ENCODE measurements around the gene ANKK1.

The ANKK1 gene

DNA sequence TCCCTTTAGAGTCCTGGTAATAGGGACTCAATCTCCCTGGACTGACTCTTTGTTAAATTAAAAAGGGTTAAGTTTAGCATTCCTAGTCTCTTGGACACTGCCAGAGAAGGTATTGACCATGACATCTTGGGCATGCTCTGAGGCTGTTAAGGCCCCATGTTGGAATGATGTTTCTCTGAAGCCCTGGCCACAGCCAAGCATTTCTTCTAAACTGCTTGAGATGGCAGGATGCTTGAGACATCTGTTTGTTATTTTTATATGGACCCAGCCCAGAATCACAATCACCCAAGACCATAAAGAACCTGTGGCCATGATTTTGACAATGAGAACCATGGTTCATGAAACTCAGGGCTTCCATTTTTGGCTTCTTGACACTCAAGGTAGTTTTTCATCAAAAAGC is 5.5 kb upstream of the ANKK1 start:
- no peak for DNase-seq

DNA sequence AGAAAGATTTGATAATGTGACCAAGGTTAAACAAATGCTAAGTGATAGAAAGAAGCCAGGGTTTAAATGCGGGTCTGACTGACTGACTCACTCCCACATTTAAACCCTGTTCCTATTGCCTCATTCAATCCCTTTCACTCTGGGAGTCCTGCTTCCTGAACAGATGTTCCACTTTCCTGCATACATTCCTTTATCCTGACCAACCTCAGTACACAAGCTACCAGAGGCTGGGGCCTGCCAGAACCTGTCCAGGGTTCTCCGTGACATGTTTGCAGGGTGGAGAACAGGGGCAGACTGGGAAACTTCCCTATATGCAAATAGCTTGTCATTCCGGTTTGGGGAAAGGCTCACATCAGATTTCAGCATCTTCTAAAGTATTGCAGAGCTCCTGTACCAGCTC is 3.0 kb upstream of the ANKK1 start:
- no peak for DNase-seq

DNA sequence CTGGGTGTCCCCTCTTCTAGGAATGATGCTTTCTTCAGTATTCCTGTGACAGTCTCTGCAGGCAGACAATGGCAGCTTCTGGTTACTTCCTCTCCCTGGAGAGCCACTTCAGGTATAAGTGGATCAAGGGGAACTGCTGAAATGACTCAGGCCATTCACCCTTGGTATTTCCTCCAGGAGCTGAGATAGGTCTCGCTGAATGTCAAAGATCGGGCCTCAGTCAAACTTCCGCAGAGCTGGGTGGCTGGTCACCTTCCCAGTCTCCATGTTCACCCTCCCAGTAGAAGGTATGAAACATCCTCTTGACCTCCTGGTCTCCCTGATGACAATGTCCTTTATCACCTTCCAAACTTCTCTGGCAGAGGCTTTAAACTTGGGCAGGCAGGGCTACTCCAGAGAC is 1.8 kb upstream of the ANKK1 start:
- DNase-seq = peak; percentile 44

DNA sequence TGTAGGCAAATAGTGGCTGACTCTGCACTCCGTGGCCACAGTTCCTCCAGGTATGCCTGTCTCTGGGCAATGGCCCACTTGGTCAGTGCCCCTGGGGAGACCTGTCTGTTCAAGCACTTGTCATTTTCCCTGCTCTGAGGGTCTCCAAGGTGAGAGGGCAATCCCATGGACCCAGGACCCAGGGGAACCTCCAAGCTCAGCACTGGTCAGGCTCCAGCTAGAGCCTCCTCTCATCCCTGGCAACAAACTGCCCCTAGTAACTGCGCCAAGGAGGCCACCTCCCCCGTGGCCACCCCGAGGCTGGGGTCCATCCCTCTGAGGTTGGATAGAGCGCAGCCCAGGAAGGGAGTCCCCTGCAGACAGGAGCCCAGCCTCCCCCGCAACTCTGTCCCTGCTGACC is 713 bp upstream of the ANKK1 start:
- DNase-seq = no peak

DNA sequence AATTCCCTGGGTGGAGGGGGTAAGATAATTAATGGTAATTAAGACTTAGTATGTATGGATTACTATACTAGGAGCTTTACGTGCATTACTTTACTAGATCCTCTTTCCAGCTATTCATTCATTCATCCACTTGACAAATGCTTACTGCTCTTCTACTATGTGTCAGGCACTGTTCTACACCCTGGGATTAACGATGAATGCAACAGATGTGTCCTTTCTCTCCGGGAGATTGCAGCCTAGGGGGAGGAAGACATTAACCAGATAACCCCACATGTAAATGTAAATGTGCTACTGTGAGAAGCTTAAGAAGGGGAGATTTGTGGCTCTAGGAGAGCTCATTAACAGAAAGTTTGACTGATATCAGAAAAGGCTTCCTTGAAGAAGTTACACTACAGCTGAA is 1.7 kb downstream of the ANKK1 start:
- no peak for DNase-seq

DNA sequence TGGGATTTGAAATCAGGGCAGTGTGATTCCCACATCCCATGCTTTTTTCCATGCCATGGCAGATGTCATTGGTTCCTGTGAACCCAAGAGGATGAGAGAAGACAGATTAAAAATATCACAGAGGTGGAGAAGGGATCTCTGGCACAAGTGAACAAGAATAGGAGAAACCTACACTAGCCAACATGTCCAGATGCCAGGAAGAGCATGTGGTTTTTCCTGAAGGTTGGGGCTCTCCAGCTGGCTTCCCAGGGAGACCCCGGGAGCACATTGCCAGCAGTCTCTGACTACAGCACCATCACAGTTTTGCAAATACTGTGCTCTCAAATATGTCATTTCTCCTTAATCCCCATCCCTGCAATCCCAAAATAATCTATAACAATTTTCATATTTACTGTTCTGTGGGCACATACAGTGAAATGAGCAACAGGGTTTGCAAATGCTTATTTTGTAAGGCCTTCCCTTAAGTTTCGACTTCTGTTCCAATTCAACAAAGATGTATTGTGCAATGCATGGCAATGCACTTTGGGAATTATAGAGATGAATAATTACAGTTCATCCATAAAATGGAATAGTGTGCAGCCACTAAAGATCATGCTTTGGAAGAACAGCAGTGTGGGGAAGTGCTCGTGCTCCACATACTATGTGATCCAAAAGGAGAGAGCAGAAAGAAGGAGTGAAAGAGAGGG is 4.8 kb downstream of the ANKK1 start:
- no peak for DNase-seq

DNA sequence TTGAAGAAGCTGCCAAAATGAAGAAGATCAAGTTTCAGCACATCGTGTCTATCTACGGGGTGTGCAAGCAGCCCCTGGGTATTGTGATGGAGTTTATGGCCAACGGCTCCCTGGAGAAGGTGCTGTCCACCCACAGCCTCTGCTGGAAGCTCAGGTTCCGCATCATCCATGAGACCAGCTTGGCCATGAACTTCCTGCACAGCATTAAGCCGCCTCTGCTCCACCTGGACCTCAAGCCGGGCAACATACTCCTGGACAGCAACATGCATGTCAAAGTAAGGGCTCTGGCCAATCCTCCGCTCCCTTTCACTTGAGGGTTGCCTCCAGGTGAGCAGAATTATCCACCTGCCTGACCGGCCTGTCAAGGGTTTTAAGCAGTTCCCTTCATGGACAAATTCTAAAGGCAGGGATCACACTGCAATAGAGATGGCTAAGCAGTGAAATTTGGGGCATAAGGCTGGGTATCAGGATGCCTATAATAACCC is 6.0 kb downstream of the ANKK1 start:
- DNase-seq = no peak

DNA sequence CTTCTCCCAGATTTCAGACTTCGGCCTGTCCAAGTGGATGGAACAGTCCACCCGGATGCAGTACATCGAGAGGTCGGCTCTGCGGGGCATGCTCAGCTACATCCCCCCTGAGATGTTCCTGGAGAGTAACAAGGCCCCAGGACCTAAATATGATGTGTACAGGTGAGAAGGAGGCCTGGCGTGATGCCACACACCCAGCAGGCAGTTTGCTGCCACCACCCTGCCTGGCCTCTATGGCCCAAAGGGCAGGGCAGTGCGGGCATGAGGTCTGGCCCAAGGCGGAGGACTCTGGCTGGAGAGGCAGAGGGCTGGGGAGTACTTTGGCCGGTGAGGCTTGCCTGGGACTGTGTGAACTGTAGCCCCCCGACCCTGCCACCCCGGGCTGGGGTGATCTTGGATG is 7.3 kb downstream of the ANKK1 start:
- no peak for DNase-seq

DNA sequence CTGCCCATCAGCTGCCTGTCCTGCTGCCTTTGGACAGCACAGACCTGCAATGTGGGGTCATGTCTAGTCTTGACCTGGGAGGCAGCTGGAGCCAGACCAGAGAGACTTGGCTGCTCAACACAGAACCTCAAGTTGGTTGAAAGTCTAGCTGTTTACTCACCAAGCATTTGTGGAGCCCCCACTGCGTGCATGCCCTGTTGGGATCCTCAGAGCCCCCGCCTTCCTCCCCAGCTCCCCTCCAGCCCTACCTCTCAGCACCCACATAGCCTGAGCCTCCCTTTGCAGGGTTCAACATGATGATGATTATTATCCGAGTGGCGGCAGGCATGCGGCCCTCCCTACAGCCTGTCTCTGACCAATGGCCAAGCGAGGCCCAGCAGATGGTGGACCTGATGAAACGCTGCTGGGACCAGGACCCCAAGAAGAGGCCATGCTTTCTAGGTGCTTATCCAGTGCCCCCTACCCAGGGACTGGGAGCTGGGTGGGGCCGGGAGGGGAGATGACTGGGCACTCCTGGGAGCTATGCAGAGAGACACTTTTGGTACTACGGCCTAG is 8.3 kb downstream of the ANKK1 start:
- no peak for DNase-seq

DNA sequence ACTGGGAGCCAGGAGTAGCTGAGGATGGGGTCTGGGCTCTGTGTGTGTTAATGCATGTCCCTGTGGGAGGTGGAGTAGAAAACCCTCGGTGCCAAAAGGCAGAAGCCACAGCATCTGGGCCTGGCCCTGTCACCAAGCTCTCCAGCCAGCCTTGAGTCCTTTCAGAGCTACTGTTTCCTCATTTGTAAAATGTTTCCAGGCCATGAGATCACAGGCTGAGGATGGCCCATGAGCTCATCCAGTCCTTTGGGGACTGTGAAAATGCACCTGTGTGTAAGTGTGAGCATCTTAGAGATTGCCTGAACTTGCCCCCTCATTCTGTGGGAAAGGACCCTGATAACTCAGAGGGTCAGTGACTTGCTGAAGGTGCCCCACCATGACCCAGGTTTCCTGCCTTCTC is 9.1 kb downstream of the ANKK1 start:
- DNase-seq = no peak

DNA sequence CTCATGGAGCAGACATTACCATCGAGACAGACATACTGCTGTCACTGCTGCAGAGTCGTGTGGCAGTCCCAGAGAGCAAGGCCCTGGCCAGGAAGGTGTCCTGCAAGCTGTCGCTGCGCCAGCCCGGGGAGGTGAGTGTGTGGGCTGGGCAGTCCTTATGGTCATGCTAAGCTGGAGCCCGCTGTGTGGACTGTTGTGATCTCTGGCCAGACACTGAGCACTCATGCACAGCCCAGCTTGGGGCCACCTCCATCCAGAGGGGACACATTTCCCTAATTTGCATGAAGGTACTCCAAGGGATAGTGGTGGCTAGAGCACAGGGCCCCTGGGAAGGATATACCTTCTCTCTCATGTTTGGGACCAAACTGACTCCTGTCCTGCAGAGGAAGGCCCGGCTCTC is 9.6 kb downstream of the ANKK1 start:
- DNase-seq = no peak

DNA sequence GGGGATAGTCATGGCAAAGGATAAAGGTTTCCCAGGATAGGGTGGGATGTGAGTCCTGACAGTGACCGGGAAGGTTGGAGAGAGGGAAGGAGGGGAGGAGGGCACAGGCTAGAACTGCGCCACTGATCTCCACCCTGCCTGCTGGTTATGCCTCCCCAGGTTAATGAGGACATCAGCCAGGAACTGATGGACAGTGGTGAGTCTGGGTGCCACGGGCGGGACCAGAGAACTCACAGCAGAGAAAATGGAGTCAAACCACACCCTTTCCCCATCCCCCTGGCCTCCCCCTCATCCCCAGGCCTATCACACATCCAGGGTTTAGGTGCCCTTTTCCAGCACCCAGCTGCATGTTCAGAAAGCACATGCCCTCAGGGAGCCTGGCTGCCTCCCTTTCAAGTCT is 10.2 kb downstream of the ANKK1 start:
- no peak for DNase-seq

DNA sequence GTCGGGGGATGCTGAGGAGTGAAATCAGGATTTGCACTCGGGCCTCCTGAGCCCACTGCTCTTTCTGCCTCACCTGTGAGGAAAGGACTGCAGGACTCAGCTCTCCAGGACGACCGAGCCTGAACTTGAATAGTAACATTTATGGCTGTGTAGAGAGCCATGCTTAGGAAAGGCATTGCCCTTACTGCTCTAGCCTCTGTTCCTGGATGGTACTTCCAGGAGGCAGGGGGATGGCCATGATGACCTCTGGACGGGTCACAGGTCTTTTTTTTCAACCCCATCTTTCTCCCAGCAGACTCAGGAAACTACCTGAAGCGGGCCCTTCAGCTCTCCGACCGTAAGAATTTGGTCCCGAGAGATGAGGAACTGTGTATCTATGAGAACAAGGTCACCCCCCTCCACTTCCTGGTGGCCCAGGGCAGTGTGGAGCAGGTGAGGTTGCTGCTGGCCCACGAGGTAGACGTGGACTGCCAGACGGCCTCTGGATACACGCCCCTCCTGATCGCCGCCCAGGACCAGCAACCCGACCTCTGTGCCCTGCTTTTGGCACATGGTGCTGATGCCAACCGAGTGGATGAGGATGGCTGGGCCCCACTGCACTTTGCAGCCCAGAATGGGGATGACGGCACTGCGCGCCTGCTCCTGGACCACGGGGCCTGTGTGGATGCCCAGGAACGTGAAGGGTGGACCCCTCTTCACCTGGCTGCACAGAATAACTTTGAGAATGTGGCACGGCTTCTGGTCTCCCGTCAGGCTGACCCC is 11.3 kb downstream of the ANKK1 start:
- no peak for DNase-seq

DNA sequence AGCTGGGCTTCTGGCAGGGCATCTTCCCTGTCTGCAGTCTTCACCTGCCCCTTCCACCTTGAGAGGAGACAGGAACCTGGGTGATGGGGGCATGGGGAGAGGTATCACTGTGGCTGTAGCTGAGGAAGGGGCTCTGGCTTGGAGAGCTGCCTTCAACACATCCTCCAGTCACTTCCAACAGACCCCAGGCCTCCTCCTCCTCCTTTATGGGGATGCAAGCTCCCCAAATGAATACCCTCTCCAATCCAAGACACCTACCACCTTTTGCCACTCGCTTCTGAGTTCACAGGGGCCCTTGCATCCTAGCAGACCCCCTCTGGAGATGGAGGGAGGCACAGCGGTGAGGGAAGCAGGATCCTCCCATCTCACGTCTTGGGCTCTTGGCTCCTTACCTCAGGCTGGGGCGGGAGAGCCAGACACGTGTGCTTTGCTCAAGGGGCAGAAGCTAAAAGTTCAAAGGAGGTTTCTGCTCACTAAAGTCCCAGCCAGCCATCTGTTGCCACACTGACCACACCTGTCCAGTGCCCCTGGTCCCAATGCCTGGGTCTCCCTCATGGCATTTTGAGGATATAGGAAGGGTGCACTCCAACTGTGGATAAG is 13.2 kb downstream of the ANKK1 start:
- DNase-seq = no peak

DNA sequence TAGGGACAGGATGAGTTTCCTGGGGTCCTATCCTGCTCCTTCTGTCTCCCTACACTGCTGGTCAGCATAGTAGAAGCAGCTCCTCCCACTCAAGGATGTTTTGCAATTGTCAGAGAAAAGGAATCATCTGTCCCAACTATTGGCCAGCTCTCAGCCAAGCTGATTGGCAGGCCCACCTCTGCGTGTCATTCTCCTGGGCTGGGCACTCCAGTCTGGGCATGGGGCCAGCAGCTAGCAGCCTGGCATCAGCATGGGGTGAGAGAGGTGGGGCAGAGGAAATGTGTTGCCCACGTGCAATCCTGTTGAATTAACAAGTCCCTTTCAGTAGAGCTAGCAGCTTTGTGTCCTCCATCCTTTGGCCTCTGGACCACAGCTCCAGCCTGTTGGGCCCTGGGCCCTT is 14.1 kb downstream of the ANKK1 start:
- peak; percentile 54 for DNase-seq

DNA sequence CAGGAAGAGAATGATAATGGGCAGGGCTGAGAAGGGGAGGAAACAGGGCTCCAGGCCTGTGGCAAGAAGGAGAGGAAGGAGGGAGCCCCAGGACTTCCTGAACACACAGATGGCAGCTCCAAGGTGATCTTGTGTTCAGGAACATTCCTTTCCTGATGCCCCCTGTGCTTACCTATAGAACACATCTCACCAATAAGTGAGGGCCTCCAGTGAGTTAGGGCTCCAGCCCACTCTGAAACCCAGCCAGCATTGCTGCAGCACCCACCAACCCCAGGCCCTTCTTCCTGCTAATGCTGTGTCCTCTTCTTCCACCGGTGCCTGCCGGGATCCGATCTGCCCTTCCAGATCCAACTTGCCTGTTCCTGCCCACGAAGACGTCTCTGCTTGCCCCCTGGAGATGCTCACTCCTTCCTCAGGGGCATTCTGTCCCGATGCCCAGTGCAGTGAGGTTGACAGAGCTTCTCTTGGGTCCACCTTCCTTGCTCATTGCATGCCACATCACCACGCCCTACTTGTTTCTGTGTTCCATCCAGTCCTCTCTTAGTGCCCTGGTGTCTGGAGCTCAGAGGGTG is 17.4 kb downstream of the ANKK1 start:
- DNase-seq = no peak

DNA sequence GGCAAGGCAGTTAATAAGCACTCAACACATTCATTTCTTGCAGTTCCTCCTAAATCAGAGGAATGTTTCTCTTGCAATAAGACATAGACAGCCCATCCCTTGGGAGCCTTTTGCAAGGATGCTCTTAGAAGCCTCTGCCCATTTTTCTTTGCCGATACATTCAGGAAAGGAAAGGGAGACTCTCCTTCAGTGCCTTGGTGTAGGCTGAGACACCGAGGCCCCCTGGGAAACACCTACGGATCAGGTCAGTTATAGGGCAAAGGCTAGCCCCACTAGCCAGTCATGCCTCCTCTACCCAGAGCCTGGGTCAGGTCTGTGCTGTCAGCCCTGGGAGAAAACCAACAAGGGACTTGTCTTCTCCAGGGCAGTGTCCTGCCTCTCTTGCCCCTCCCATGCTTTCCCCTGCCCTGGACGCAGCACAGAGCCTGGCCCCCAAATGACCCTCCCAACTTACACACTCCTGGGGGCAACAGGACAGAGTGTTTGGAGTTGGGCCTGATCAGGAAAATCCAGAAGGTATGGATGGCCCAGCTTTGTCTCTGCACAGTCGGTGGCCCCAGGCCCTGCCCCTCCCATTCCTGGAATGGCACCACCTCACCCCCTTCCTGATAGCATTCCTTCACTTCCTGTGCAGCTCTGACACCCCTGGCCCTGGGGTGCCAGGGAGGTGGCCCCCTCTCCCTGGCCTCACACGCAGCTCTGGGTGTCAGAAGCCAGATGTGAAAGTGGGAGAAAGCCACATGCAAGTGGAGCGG is 18.3 kb downstream of the ANKK1 start:
- DNase-seq = no peak

DNA sequence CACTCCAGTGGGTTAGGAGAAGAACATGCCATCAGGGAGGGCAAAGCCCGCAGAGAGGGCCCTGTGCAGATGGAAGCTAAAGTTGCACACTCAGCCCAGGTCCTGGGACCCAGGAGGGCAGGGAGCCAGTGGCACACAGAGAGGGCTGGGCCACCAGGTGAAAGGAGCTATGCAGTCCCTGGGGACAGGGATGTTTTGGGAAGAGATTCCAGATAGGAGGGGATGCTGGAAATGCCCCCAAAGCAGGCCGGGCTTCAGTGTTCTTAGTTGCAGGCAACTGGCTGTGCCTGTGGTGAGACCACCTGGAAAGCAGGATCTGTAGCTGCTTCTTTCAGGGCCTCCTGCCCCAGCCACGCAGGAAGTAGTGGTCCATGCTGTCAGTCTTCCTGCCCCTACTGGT is 19.6 kb downstream of the ANKK1 start:
- DNase-seq = no peak

DNA sequence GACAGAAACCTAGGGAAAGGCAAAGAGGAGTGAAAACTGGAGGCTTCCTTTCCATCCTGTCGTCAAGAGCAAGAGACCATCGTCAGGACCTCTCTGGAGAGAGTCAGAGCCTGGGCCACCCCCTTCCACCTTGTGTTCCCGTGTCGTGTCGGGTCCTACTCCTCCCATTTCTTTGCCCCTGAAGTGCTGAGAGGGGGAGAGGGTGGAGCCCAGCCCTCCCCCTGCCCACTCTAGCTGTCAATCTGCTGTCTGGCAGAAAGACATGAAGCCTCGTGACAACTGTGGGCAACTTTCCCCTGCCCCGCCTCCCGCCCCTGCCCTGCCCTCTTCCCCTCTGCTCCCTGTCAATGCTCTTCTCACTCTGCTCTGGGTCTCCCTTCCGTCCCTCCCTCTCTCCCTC is 20.6 kb downstream of the ANKK1 start:
- DNase-seq = no peak

DNA sequence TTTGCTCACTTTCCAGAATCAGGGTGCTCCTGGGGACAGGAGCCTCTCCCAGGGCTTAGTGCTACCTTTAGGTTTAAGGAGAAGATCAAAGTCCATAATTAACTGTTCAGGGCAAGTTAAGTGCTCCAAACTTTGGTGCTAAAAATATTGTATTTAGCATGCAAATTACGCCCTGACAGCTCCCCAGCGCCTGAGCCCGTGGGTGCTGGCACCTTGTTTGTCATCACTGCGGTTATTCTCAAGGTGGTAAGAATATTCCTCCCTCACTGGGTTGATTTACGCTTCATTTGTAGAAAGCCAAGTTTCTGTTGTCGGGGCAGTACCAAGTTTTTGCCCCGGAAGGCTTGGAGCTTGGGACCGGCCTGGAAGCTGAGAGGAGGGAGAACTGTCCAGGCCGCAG is 21.3 kb downstream of the ANKK1 start:
- DNase-seq = no peak

DNA sequence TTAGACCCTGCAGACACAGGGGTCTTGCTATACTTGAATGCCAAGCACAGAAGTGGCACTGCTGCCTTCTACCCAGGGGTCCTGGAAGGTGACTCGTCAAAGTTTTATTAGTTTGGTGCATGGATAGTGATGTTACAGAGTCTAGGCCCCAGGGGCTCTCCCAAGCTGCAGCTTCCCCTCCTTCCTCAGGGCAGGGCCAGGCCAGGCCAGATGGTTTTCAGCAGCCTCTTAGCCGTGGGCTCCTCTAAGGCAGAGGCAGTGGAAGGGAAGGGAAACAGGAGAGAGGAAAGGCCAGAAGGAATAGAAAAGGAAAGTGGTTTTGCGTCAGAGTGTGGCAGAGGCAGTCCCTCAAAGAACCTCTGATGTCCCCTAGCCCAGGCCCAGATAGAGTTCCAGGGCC is 21.9 kb downstream of the ANKK1 start:
- no peak for DNase-seq

DNA sequence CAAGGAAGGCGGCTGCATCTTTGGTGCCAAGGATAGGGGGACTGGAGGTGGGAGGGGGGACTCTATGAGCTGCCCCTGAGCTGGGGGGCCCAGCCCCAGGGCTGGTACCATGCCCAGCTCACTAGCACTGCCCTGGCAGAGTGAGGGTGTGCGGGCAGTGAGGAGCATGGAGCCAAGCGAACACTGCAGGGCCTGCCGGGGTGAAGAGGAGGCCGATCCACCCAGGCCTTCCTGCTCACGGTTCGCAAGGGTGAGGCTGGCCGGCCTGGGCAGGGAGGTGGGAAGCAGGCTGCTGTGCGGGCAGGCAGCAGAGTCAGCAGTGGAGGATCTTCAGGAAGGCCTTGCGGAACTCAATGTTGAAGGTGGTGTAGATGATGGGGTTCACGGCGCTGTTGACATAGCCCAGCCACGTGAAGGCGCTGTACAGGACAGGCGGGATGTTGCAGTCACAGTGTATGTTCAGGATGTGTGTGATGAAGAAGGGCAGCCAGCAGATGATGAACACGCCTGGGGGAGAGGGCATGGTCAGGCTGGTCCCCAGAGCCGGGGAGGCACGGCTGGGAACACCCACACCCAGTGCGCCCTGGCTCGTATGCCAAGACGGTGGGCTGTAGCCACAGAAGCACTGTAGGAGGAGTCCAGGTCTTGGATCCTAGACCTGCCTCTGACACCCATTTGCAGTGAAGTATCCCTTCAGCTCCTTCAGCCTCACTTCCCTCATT is 23.0 kb downstream of the ANKK1 start:
- no peak for DNase-seq

All from DMS79 (cell line).